GM12878 (cell line): ENCODE data around the gene RGS12. TPM values are rescaled to one million over a fixed set of nuclear protein-coding genes. Genes with fewer than 3 reads are reported as not detected.

Experiments
- ATAC-seq: fragments of 200-7000 bp; cut with Tn5 transposase; 3 replicates; pipeline ENCODE4 v1.9.1; 2020; ENCODE audit warnings: mild to moderate bottlenecking, moderate library complexity
- BruUV-seq: library from RNA; stranded (reverse); fragments of 400-500 nt; replicated peaks from 2 replicates; lab custom pipeline; 2021; lab: Mats Ljungman, UMichigan
- CTCF ChIA-PET: fragments of 300-600 bp; sonication (Branson Sonifier 250); formaldehyde crosslinking; extraction: SDS; loops from one replicate; lab custom pipeline; 2021; ENCODE audit warnings: inconsistent platforms; lab: Yijun Ruan, JAX
- POLR2A ChIA-PET: fragments of 350-600 bp; formaldehyde crosslinking; extraction: SDS; loops from one replicate; lab custom pipeline; 2021; ENCODE audit warnings: inconsistent platforms; lab: Charles Lee
- RAD21 ChIA-PET: fragments of 300-600 bp; sonication (Branson Sonifier 250); formaldehyde crosslinking; loops from one replicate; lab custom pipeline; 2023; ENCODE audit warnings: antibody characterized with exemption; ENCODE audit not compliant: unreplicated experiment; lab: Charles Lee
- SMC1A ChIA-PET: fragments of 300-600 bp; sonication (Branson Sonifier 250); formaldehyde crosslinking; loops from one replicate; lab custom pipeline; 2023; ENCODE audit not compliant: unreplicated experiment, uncharacterized antibody; lab: Charles Lee
- DNase-seq: peaks from one replicate; pipeline ENCODE4 v3.0.0-alpha.2; 2011; ENCODE audit warnings: low read depth, low spot score
- FAIRE-seq: peaks from 3 replicates; lab custom pipeline; 2011; peaks lifted over from hg19 to GRCh38; lab: Jason Lieb, UNC
- H2AFZ ChIP-seq: 2 replicates; pipeline ENCODE4 v1.6.0; 2011; ENCODE audit warnings: low read depth, low read length, control low read depth; ENCODE audit not compliant: control insufficient read depth
- H3K27ac ChIP-seq: 2 replicates; pipeline ENCODE4 v1.5.1; 2011; ENCODE audit warnings: control low read depth; ENCODE audit not compliant: control insufficient read depth, insufficient read depth
- H3K27me3 ChIP-seq, 2 experiments: replicated peaks in 1 of 2; 2 replicates each; pipeline versions ENCODE4 v1.6.0 to v1.6.1; 2011; ENCODE audit warnings: low read length in 1 of 2; ENCODE audit not compliant: control insufficient read depth in 2 of 2, insufficient read depth in 2 of 2
- H3K36me3 ChIP-seq, 2 experiments: 2 replicates each; pipeline ENCODE4 v1.5.1; 2011; ENCODE audit warnings: low read length in 1 of 2; ENCODE audit not compliant: control insufficient read depth in 2 of 2, insufficient read depth in 2 of 2
- H3K4me1 ChIP-seq: 2 replicates; pipeline ENCODE4 v1.6.1; 2011; ENCODE audit warnings: mild to moderate bottlenecking, low read length, moderate library complexity, mixed read lengths; ENCODE audit not compliant: control insufficient read depth, insufficient read depth
- H3K4me2 ChIP-seq: 2 replicates; pipeline ENCODE4 v1.6.0; 2011; ENCODE audit warnings: control low read depth; ENCODE audit not compliant: control insufficient read depth, insufficient read depth
- H3K4me3 ChIP-seq: fragments of 200-600 bp; sonication (generic); 2 replicates; pipeline ENCODE4 v1.5.1; 2016
- H3K79me2 ChIP-seq: 2 replicates; pipeline ENCODE4 v1.6.0; 2011; ENCODE audit warnings: low read length; ENCODE audit not compliant: control insufficient read depth, insufficient read depth
- H3K9ac ChIP-seq: 2 replicates; pipeline ENCODE4 v1.8.0; 2011; ENCODE audit warnings: low read length, control low read depth, mixed read lengths; ENCODE audit not compliant: control insufficient read depth, insufficient read depth
- H3K9me3 ChIP-seq: replicated peaks from 3 replicates; pipeline ENCODE4 v1.5.1; 2011; ENCODE audit warnings: mild to moderate bottlenecking, low read length; ENCODE audit not compliant: control insufficient read depth, insufficient read depth
- H4K20me1 ChIP-seq: 2 replicates; pipeline ENCODE4 v1.6.0; 2011; ENCODE audit not compliant: control insufficient read depth, insufficient read depth
- ATF3 ChIP-seq: IDR thresholded peaks from 2 replicates; pipeline ENCODE4 v1.6.1; 2011; ENCODE audit warnings: low read depth, mild to moderate bottlenecking, low read length, moderate library complexity, borderline replicate concordance; ENCODE audit errors: extremely low read depth
- ATF7 ChIP-seq: fragments of 450-650 bp; IDR thresholded peaks from 2 replicates; pipeline ENCODE4 v1.6.1; 2016; ENCODE audit warnings: low read depth, mild to moderate bottlenecking
- BACH1 ChIP-seq: fragments of 450-650 bp; IDR thresholded peaks from 2 replicates; pipeline ENCODE4 v1.6.1; 2017; ENCODE audit warnings: mild to moderate bottlenecking, borderline replicate concordance
- ETV6 ChIP-seq, 2 experiments: fragments of 450-650 bp in 1 of 2; IDR thresholded peaks in 1 of 2; conservative IDR thresholded peaks in 1 of 2; 2 replicates each; pipeline ENCODE4 v1.6.1; 2014; ENCODE audit warnings: antibody characterized with exemption in 1 of 2, borderline replicate concordance in 1 of 2, low read depth in 1 of 2, mild to moderate bottlenecking in 1 of 2, moderate library complexity in 1 of 2
- FOXK2 ChIP-seq: fragments of 450-650 bp; IDR thresholded peaks from 2 replicates; pipeline ENCODE4 v1.6.1; 2017; ENCODE audit warnings: mild to moderate bottlenecking, moderate library complexity
- MLLT1 ChIP-seq: fragments of 450-650 bp; IDR thresholded peaks from 2 replicates; pipeline ENCODE4 v1.6.1; 2016; ENCODE audit warnings: mild to moderate bottlenecking
- MTA3 ChIP-seq: IDR thresholded peaks from 2 replicates; pipeline ENCODE4 v1.6.1; 2012; ENCODE audit warnings: low read length, inconsistent platforms, borderline replicate concordance
- NRF1 ChIP-seq: conservative IDR thresholded peaks from 2 replicates; pipeline ENCODE4 v1.6.1; 2011; ENCODE audit warnings: mild to moderate bottlenecking, low read depth, low read length, improper control_type of control experiment
- PAX8 ChIP-seq: fragments of 450-650 bp; IDR thresholded peaks from 2 replicates; pipeline ENCODE4 v1.6.1; 2017; ENCODE audit warnings: mild to moderate bottlenecking, moderate library complexity
- SMAD1 ChIP-seq: fragments of 450-650 bp; IDR thresholded peaks from 2 replicates; pipeline ENCODE4 v1.6.1; 2018; ENCODE audit warnings: mild to moderate bottlenecking, low read depth; ENCODE audit not compliant: partially characterized antibody
- SREBF2 ChIP-seq: IDR thresholded peaks from 2 replicates; pipeline ENCODE4 v1.6.1; 2012; ENCODE audit warnings: mild to moderate bottlenecking, low read length
- STAT1 ChIP-seq: fragments of 450-650 bp; conservative IDR thresholded peaks from 2 replicates; pipeline ENCODE4 v1.6.1; 2014; ENCODE audit warnings: antibody characterized with exemption, mild to moderate bottlenecking
- TAF1 ChIP-seq: IDR thresholded peaks from 2 replicates; pipeline ENCODE4 v1.6.1; 2011; ENCODE audit warnings: mild to moderate bottlenecking, low read depth, low read length, borderline replicate concordance
- TCF7 ChIP-seq: IDR thresholded peaks from 2 replicates; pipeline ENCODE4 v1.6.1; 2014; ENCODE audit warnings: antibody characterized with exemption, borderline replicate concordance
- ZBTB40 ChIP-seq: fragments of 450-650 bp; IDR thresholded peaks from 2 replicates; pipeline ENCODE4 v1.6.1; 2016; ENCODE audit warnings: mild to moderate bottlenecking, moderate library complexity, borderline replicate concordance
- WGBS: methylation state at CpG from one replicate; pipeline ENCODE4 v1.1.6; 2016; ENCODE audit warnings: low lambda C conversion rate; ENCODE audit not compliant: insufficient replicate concordance, insufficient coverage; ENCODE audit errors: missing lambda C conversion rate; 5-methylcytosine and 5-hydroxymethylcytosine counted together
- in situ Hi-C: fragments of 300-500 bp; cut with MboI; formaldehyde crosslinking; loops from 9 replicates; pipeline ENCODE4 v1.14.3; 2018; ENCODE audit warnings: mixed read lengths
- intact Hi-C: fragments of 100-400 bp; cut with micrococcal nuclease; formaldehyde crosslinking; loops from one replicate; pipeline ENCODE4 v1.14.2; 2022; ENCODE audit not compliant: unreplicated experiment
- polyA plus RNA-seq, 11 experiments: library from polyadenylated mRNA; depleted of rRNA in 4 of 11; unstranded in 6 of 11; stranded (reverse) in 5 of 11; fragments of >200 nt; fragmentation: Nextera tagmentation in 4 of 11; fragmentation: Illumina TruSeq in 1 of 11; extraction: Ambion mirVana in 4 of 11; extraction: Trizol in 1 of 11; gene quantifications; 1 replicate in 1 of 11; 2 replicates in 10 of 11; pipeline versions ENCODE4 v1.2.1 to v1.2.3, GENCODE V29; 2011 to 2016; ENCODE audit warnings: inconsistent platforms in 2 of 11, missing spikeins in 2 of 11, low read depth in 1 of 11
- total RNA-seq, 4 experiments: library from RNA; depleted of rRNA in 3 of 4; stranded (reverse); fragments of >200 nt in 3 of 4; fragmentation: Illumina TruSeq in 1 of 4; extraction: Trizol in 1 of 4; gene quantifications; 2 replicates each; pipeline versions ENCODE4 v1.2.1 to v1.2.3, GENCODE V29; 2013 to 2021

RGS12 gene
- total and polyA plus RNA-seq, 10 of the 15 experiments (the other 5 are each of a cell fraction or from before 2014, with no cell fraction given): 0.02 to 2.2 (median 0.73) TPM

DNA sequence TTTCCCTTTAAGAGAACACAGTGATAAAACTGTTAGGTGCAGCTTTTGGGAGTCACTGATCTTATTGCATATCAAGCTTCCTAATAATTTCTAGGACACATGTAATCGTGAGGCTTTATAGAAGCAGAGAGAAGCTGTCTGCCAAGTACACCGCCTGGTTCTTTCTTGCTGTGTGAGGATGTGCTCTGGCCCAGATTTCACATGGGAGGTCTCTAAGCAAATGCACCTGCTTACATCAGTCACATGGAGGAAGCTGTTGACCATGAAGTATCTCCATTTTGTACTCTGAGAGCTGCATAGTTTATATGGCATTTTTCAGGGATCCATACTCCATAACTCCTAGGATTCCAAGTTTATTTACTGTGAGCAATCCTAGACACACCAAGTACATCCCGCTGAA lies 37.1 kb downstream of the RGS12 start:
- Histone ChIP-seq H3K4me1 (peaks cover 5% of the 10 kb centered on the region), H3K9ac (no peak overlapping the region), H2AFZ (no peak overlapping the region), H3K36me3 (no peaks in the 10 kb centered on the region), H3K79me2 (no peaks in the 10 kb centered on the region), H3K9me3 (no peaks in the 10 kb centered on the region), H3K27ac (no peak overlapping the region), H4K20me1 (no peaks in the 10 kb centered on the region), H3K27me3 (no peaks in the 10 kb centered on the region), H3K4me2 (no peak overlapping the region), H3K4me3 (no peak overlapping the region)
- no TSS peak for BruUV-seq
- DNase-seq (no peak), FAIRE-seq (no peak), ATAC-seq (no peak)
- in situ Hi-C loops (no loop called here), intact Hi-C loops (no loop called here)
- WGBS: 53% methylated on average over 3 of the region's 3 CpGs
- SMC1A ChIA-PET: interaction anchor here (0.8 to 1.1 kb wide), 2 partner anchors 11 to 21 kb away, joined by 3 read pairs; no protein-coding TSS in a partner anchor
- RAD21 ChIA-PET: no interaction called here
- POLR2A ChIA-PET: no interaction called here
- CTCF ChIA-PET: interaction anchor here (1.3 to 2.4 kb wide), 2 partner anchors 16 to 122 kb away, joined by 3 to 9 read pairs; no protein-coding TSS in a partner anchor
- TF ChIP-seq BACH1 (no peak), ATF7 (no peak), FOXK2 (no peak), STAT1 (no peak), SMAD1 (no peak), ZBTB40 (no peak), TAF1 (no peak), TCF7 (no peak), NRF1 (no peak), MTA3 (no peak), ATF3 (no peak), PAX8 (no peak), SREBF2 (no peak), MLLT1 (no peak), ETV6 (conservative IDR thresholded peaks at IDR 0.05 in 1 of 2, IDR thresholded peaks at IDR 0.05 in 1 of 2; ENCODE audit: borderline replicate concordance in 1 of 2, low read depth in 1 of 2) (no peak)
